ENCODE results near the gene POC1A. TPM values are rescaled to one million over a fixed set of nuclear protein-coding genes. Genes with fewer than 3 reads are reported as not detected.
A peak's percentile ranks its signal among the peaks of the same experiment; 100 is the strongest.

The POC1A gene
- total and polyA plus RNA-seq, 10 donors = 1.6 to 4.4 (median 2.9) TPM

DNA sequence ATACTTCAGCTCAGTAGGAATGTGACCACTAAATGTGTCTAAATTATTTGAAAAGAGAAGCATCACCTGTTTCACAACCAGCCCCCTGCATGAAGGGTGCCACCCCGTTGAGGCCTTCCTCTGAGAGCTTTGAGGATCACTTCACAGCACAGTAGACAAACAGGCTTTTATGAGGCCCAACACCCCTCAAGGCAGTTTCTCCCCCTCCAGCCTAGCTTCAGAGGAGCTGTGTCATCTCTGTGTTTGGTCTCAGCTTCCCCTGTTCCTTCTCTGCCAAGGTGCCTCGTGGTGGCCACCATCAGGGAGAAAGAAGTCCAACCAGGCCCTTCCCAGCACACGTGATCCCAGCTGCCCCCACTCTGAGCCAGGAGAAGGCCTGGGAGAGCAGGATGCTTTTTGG is 76.3 kb downstream of the POC1A start:
- no peak for TF ChIP-seq POLR2AphosphoS5 (IDR thresholded peaks at IDR 0.05)
- no peak for TF ChIP-seq POLR2A (IDR thresholded peaks at IDR 0.05)
- TF ChIP-seq CTCF (IDR thresholded peaks at IDR 0.05 in 8 of 11, conservative IDR thresholded peaks at IDR 0.05 in 3 of 11) = no peak
- peak overlapping the region; percentile 32 to 85 (median 66) for H3K27ac ChIP-seq
- DNase-seq = no peak
- peaks cover 0 to 28% (median 11%) of the 10 kb centered on the region in 6 donors for H3K4me1 ChIP-seq
- no peak overlapping the region for H3K4me3 ChIP-seq
- intact Hi-C loops (cut with DNase I; ENCODE audit: low total_unique reads) = no loop called here
- no peaks in the 10 kb centered on the region for H3K27me3 ChIP-seq (replicated peaks in 1 of 7)
- WGBS, 5 donors = 33 to 46% (median 43%) methylated on average over 3 of the region's 3 CpGs
- peaks cover 0 to 28% (median 0%) of the 10 kb centered on the region in 6 donors for H3K36me3 ChIP-seq
- H3K9me3 ChIP-seq = no peaks in the 10 kb centered on the region

GRCh38 chr3:52076896-52077780 is 77.1 kb downstream of the POC1A start:
- Histone ChIP-seq H3K27ac (peak overlapping the region; percentile 32 to 85 (median 66)), H3K4me1 (peaks cover 0 to 34% (median 14%) of the 10 kb centered on the region in 6 donors), H3K27me3 (replicated peaks in 1 of 7) (no peaks in the 10 kb centered on the region), H3K4me3 (no peak overlapping the region), H3K9me3 (no peaks in the 10 kb centered on the region), H3K36me3 (peaks cover 0 to 28% (median 0%) of the 10 kb centered on the region in 6 donors)
- no peak for DNase-seq
- no peak for TF ChIP-seq POLR2AphosphoS5 (IDR thresholded peaks at IDR 0.05)
- TF ChIP-seq POLR2A (IDR thresholded peaks at IDR 0.05) = no peak
- TF ChIP-seq CTCF (IDR thresholded peaks at IDR 0.05 in 8 of 11, conservative IDR thresholded peaks at IDR 0.05 in 3 of 11) = peak in 4 of 11 experiments; percentile 21 to 31 (median 28)
- WGBS, 5 donors = 60 to 87% (median 66%) methylated on average over 11 to 14 of the region's 14 CpGs
- intact Hi-C loops (cut with DNase I; ENCODE audit: low total_unique reads) = no loop called here

DNA sequence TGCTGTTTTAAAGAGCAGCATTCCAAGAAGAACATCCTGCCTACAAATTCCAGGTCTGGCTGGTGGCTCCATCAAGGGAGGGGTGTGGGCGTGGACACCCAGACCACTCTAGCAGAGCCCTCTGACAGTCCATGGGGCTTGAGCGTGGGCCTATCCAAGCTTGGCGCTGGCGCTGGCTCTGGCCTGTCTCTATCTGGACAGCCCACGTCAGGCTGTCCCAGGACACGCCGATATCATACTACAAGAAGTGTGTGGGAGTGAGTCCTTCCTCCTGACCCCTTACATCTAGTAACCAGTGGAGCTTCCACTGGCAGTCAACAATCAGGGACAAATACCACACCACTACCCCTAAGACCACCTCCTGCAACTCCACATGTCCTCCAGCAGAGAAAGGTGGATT is 80.7 kb downstream of the POC1A start:
- Histone ChIP-seq H3K27ac (no peak overlapping the region), H3K27me3 (replicated peaks in 1 of 7) (no peaks in the 10 kb centered on the region), H3K4me3 (no peak overlapping the region), H3K4me1 (peaks cover 6 to 53% (median 30%) of the 10 kb centered on the region in 6 donors), H3K36me3 (peaks cover 0 to 22% (median 0%) of the 10 kb centered on the region in 6 donors), H3K9me3 (no peaks in the 10 kb centered on the region)
- 77 to 95% (median 92%) methylated on average over 6 to 7 of the region's 7 CpGs for WGBS, 5 donors
- TF ChIP-seq POLR2AphosphoS5 (IDR thresholded peaks at IDR 0.05) = no peak
- TF ChIP-seq CTCF (IDR thresholded peaks at IDR 0.05 in 8 of 11, conservative IDR thresholded peaks at IDR 0.05 in 3 of 11) = no peak
- TF ChIP-seq POLR2A (IDR thresholded peaks at IDR 0.05) = no peak
- intact Hi-C loops (cut with DNase I; ENCODE audit: low total_unique reads) = no loop called here
- no peak for DNase-seq

- DNase-seq = no peak
- intact Hi-C loops (cut with DNase I; ENCODE audit: low total_unique reads) = no loop called here
- Histone ChIP-seq H3K36me3 (peaks cover 0 to 22% (median 0%) of the 10 kb centered on the region in 6 donors), H3K9me3 (no peaks in the 10 kb centered on the region), H3K27ac (no peak overlapping the region), H3K4me1 (peaks cover 3 to 44% (median 27%) of the 10 kb centered on the region in 6 donors), H3K27me3 (replicated peaks in 1 of 7) (no peaks in the 10 kb centered on the region), H3K4me3 (no peak overlapping the region)
- TF ChIP-seq POLR2A (IDR thresholded peaks at IDR 0.05) = no peak
- no peak for TF ChIP-seq POLR2AphosphoS5 (IDR thresholded peaks at IDR 0.05)
- TF ChIP-seq CTCF (IDR thresholded peaks at IDR 0.05 in 8 of 11, conservative IDR thresholded peaks at IDR 0.05 in 3 of 11) = no peak
- 90 to 97% (median 94%) methylated on average over 8 of the region's 8 CpGs for WGBS, 5 donors
Measured at GRCh38 chr3:52072471-52072870, 81.8 kb downstream of the POC1A start.
